HG03571 (cell line): ENCODE results near the gene NCBP1.

Source experiments
- ATAC-seq: cut with Tn5 transposase; IDR thresholded peaks from one replicate; pipeline ENCODE4 v1.9.1; 2021; ENCODE audit not compliant: unreplicated experiment

NCBP1 gene

GRCh38 chr9:97710356-97711222, 77.0 kb downstream of the NCBP1 start:
- ATAC-seq: no peak

DNA sequence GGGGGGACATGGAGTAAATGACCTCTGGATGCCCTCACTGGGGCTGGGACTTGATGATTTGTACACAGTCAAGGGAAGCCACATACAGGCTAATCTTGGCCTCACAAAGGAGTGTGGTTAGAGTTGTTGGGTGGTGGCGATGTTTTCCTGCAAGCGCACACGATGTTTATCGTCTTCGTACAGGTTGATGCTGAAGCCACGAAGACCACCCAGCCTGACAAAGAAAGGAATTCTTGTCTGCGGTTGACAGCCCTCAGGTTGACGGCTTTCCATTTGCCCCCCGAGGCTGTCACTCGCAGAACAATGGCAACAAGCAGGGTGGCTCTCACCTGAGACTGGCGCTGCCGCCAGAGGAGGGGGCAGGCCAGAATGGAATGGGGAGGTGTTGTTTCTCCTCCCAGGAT, 77.6 kb downstream of the NCBP1 start:
- no peak for ATAC-seq

DNA sequence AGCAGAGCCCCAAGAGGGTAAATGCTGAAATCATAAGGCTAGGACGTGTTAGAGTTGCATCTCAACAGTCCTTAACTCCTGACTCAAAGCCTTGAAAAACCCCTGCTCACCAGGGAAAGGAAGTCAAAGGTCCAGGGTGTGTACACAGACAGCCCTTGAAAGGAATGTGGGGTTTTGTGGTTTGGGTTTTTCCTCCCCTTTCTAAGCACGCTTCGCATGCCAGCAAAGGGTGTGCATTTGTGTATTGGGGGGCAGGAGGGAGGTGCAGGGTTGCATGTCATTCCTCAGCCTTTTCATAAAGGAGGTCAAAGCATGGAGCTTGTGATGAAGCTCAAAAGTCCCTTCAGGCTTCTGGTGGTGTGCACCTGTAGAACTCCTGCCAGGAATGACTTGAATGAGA, 80.8 kb downstream of the NCBP1 start:
- ATAC-seq: no peak

GRCh38 chr9:97717866-97718265, 84.2 kb downstream of the NCBP1 start:
- no peak for ATAC-seq

- ATAC-seq: no peak
These were observed 87.8 kb downstream of the NCBP1 start for GRCh38 chr9:97721396-97721795.

DNA sequence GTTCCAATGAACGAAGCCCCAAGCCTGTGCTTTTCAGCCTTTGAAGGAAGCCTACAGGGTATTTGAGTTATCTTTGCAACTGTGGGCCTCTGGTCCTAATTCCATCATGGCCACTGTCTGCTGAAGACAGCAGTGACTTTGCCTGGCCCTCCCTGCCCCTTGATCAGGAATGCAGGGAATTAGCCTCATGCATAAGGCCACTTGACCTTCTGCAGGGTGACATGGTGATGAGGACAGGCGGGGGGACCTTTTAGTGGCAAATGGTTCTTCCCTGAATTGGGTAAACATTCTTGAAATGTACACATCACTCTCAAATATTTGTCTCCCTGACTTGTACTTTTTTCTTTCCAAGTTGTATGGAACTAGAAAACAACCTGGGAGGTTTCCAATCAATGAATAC, 88.7 kb downstream of the NCBP1 start:
- ATAC-seq: no peak
